MM.1S (cell line): ENCODE measurements around the gene TSHZ2.

Experiments used
- EZH2phosphoT487 ChIP-seq: fragments of 300-600 bp; sonication (generic); IDR thresholded peaks from 2 replicates; pipeline ENCODE4 v1.6.1; 2018; ENCODE audit warnings: antibody characterized with exemption, low read length
- TF ChIP-seq, protein P1 (sequence below): fragments of 300-600 bp; sonication (generic); IDR thresholded peaks from 2 replicates; pipeline ENCODE4 v1.5.1; 2016; ENCODE audit warnings: antibody characterized with exemption, low read length, mixed read lengths

DNA sequence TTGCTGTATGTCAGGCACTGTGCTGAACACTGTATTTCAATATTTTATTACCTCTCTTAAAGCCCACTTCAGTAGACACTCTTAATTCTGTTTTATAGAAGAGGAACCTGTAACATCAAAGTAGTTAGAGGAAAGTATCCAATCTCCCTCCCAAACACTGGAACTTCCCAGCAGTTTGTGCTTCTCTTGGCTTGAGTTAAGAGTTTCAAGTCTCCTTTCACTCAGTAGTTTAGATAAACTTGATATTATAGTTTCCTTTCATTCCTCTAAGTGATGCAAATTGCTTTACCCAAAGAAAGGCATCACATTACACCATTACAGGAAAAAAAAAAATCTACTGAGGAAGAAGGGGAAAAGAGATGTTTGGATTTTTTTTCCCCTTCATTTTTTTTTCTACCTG lies 164.3 kb downstream of the TSHZ2 start:
- TF ChIP-seq, protein P1, sequence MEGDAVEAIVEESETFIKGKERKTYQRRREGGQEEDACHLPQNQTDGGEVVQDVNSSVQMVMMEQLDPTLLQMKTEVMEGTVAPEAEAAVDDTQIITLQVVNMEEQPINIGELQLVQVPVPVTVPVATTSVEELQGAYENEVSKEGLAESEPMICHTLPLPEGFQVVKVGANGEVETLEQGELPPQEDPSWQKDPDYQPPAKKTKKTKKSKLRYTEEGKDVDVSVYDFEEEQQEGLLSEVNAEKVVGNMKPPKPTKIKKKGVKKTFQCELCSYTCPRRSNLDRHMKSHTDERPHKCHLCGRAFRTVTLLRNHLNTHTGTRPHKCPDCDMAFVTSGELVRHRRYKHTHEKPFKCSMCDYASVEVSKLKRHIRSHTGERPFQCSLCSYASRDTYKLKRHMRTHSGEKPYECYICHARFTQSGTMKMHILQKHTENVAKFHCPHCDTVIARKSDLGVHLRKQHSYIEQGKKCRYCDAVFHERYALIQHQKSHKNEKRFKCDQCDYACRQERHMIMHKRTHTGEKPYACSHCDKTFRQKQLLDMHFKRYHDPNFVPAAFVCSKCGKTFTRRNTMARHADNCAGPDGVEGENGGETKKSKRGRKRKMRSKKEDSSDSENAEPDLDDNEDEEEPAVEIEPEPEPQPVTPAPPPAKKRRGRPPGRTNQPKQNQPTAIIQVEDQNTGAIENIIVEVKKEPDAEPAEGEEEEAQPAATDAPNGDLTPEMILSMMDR: no peak
- no peak for TF ChIP-seq EZH2phosphoT487
